Stimulated activated CD4-positive, alpha-beta T cell treated with anti-CD3 and anti-CD28 coated beads, Interleukin-12 subunit alpha, Interleukin-12 subunit beta, amount 100 ng/mL, for 4 hours (primary cell): ENCODE measurements around the gene TMEM80.
A peak's percentile ranks its signal among the peaks of the same experiment; 100 is the strongest.
"Not testable (repeated sequence)": the region's sequence is repeated elsewhere in the genome, so short reads cannot be mapped to it uniquely, and the experiment has no call there.

Experiments
- DNase-seq: peaks from one replicate; pipeline ENCODE4 v3.0.0-alpha.2; 2020

Gene TMEM80

DNA sequence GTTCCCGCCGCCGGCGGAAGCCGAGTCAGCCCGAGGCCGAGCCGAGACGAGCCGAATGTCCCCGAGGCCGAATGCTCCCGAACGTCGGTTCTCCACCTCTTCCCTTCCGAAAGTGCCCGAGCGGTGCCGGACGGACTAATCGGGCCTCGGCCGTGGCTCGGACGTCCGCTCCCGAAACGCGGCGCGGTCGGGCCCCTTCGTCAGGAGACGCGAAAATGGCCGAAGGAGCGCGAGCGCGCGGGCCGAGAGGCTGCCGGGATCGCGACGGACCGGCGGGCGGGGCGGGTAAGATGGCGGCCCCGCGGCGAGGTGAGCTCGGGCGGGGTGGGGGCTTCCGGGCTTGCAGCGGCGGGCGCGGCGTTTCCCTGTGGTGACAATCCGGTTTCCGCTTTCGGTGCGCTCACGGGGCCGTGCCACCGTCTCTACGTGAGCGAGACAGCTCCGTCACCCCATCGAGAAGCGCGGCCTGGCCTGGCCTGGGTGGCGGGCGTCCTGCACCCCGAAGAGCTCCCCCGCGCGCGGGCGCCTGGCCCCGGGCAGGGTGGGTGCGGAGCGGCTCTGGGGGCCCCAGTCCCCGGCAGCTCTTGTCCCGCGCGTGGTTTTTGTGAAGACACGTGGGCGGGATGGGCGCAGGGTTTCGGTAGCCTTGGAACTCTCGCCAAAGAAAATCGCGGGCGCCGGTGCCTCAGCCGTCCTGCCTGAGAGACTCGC lies at the start of gene TMEM80:
Gene TMEM80, plus strand, starts transcription at position 279 of the 711 bp plus-strand sequence. Its CDS starts 12 bp downstream, at position 291.
- DNase-seq = peak; percentile 97

DNA sequence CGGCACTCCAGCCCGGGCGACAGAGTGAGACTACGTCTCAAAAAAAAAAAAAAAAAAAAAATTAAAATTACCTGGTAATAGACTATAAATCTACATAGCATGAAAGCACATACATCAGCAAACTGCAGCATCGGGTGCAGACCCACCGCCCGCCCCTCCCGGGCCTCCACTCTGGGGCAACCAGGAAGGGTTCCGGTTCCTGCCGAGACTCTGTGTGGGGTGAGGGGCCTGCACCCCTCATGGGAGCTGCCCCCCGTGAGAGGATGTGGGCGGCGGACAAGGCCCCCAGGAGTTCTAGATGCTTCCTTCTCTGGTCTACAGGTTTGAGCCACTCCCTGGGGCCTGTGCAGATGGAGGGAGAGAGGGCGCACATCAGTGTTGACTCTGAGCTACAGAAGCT lies 49.4 kb upstream of the TMEM80 start:
- DNase-seq = no peak

DNA sequence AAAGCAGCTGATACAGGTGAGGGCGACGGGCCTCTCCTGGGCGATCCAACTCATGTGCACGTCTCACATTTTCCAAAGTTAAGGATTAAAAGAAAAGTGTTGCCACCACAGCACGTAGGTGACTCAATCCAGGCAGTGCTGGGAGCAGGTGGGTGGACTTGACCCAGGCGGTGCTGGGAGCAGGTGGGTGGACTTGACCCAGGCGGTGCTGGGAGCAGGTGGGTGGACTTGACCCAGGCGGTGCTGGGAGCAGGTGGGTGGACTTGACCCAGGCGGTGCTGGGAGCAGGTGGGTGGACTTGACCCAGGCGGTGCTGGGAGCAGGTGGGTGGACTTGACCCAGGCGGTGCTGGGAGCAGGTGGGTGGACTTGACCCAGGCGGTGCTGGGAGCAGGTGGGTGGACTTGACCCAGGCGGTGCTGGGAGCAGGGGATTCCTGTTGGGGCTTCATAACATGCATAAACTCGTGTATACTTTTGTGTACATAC lies 47.9 kb upstream of the TMEM80 start:
- DNase-seq = not testable (repeated sequence)

DNA sequence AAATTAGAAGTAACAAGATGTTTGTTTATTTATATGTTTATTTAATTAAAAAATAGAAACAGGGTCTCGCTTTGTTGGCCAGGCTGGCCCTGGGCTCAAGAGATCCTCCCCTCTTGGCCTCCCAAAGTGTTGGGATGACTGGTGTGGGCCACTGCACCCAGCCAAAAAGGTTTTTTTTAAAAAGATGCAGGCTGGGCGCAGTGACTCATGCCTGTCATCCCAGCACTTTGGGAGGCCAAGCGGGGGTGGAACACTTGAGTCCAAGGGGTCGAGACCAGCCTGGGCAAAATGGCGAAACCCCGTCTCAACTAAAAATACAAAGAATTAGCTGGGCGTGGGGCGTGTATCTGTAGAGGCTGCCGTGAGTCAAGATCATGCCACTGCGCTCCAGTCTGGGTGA lies 45.1 kb upstream of the TMEM80 start:
- DNase-seq = no peak

DNA sequence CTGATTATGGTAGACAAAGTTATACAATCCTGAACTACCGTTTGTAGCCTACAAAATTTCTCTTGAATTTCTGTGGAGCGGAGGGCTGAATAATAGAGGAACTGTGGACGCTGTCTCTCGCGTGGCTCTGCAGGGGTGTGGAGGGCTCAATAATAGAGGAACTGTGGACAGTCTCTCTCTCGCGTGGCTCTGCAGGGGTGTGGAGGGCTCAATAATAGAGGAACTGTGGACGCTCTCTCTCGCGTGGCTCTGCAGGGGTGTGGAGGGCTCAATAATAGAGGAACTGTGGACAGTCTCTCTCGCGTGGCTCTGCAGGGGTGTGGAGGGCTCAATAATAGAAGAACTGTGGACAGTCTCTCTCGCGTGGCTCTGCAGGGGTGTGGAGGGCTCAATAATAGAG lies 42.5 kb upstream of the TMEM80 start:
- not testable (repeated sequence) for DNase-seq

DNA sequence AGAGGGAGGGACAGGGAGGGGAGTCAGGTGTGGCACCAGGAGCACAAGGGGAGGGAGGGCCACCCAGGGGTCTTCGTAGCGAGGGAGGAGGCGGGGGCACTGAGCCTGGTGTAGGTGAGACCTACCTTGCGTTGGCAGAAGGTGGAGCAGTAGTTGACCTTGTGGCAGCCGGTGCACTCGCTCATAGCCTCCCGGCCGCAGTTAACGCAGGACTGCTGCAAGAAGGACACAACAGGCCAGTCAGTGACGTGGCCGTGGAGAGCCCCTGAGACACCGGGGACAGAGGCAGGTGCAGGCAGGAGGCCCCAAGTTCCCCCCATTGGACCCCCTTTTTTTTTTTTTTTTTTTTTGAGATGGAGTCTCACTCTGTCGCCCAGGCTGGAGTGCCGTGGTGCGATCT lies 41.8 kb upstream of the TMEM80 start:
- no peak for DNase-seq

DNA sequence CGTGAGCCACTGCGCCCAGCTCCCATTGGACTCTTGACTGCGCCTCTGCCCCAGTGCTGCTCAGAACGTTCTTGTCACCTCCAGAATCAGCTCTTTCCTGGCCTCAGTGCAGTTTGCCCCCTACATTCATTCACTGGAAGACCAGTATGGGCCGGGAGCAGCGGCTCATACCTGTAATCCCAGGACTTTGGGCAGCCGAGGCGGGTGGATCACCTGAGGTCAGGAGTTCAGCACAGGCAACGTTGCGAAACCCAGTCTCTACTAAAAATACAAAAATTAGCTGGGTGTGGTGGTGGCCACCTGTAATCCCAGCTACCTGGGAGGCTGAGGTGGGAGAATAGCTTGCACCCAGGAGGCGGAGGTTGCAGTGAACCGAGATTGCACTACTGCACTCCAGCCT lies 41.2 kb upstream of the TMEM80 start:
- not testable (repeated sequence) for DNase-seq

DNA sequence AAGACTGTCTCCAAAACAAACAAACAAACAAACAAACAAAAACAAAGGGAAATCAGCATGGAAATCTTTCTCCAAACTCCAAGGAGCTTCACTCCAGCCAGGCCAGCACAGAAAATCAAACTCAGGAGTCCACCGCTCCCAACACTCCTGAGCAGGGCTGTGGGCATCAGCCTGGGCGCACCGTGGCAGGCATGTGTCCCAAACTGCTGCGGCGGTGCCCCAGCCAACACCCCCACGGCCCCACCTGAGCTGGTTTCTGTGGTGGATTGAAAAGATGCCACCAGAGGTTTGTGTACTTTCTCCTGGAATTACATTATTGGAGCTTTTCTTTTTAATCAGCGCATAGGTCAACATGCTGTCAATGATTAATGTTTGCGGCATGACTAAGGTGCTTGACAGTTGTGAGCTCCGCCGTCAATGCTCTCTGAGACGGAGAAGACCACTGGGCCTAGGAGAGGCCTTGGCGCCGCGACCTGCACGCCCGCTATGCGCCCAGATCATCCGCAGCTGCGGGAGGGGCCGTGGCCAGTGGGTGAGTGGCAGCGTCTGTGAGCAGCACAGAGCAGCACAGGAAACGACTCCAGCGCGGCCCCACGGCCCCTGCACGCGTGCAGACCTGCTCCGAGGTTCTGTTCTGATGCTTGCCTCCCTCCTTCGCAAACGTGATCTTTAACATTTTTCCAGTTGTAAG lies 40.4 kb upstream of the TMEM80 start:
- DNase-seq = no peak

DNA sequence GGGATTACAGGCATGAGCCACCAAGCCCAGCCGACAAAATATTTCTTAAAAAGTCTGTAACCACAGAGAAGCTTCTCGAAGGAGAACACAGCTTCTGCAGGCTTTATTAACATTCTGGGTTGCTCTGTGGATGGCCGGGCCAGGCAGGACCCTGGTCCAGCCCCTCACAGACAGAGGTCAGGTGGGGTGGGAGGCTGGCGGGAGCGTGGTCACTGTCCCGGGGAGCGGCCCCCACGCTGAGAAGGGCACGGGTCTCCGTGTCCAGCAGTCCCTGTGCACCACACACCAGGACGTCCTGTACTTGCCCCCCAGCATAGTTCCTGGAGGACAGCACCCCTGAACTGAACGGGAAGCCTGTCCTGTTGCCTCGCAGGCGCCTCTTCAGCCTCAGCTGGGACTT lies 39.2 kb upstream of the TMEM80 start:
- no peak for DNase-seq

DNA sequence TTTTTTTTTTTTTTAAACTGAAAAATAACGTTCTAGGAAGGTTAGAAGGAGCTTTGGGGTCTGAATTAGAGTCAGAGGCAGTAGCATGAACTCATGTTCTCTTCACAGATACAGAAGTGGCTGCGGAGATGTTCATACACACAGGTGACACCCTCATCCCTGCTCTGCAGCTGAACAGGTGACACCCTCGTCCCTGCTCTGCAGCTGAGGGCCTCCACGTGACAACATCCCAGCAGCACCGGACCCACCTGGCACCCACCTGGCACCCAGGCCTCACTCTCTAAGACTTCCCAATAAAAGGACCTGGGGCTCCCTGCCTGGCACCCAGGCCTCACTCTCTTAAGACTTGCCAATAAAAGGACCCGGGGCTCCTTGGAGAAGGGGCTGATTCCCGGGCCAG lies 38.8 kb upstream of the TMEM80 start:
- DNase-seq = no peak

DNA sequence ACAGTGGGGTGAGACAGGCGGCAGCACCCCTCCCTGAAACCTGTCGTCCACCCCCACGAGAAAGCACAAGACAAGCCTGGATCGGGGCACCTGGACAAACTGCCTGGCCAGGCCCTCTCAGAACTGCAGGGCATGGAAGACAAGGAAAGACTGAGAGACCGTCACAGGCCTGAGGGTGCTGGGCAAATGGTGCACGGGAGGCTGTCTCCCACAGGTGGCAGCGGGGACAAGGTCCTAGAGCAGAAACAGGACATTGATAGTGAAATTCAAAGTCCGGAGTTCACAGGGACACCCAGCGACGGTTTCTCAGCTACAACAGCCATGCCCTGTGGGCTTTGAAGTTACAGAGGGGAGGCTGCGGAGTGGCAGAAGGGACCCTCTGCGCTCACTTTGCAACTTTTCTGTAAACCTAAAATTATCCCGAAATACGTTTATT lies 37.9 kb upstream of the TMEM80 start:
- DNase-seq = no peak

DNA sequence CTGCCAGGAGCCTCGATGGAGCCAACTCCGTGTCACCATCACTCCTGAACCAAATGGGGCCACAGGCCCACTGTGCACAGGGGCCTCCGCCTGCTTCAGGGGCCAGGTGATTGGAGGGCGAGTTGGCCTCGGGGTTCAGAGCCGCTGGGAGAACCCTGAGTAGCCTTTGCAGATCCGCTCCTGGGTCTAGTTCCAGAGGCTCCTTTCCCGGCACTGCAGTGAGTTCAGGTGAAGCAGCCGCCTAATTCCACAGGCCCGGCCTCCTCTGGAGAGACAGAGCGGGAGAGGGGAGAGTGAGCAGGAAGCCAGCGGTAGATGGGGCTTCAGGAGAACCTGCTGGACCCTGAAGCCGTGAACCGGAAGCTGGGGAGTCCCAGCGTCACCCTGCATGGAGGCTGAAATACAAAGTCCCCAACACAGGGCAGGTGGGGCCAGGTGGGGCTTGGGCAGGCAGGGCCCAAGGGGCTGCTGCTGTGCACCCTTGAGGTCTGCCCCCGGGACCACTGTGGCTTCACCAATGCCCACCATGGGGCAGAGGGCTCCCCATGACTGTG lies 36.0 kb upstream of the TMEM80 start:
- DNase-seq = no peak

DNA sequence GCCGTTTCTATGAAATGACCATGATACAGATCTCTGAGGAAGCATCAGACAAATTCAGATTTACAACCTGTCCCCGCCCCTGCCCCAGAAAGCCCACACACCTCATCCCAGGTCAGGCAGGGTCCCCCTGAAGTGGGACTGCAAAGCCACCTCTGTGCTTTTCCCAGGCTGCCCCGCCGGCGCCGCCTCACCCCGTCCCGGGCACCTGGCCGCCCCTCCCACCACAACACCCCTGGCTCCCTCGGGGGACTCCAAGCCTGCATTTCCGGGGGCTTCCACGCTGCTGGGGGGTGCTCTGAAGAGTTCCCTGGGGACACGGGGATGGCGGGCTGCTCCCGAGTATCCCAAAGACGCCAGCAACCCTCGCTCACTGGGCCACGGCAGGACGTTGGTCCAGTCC lies 35.3 kb upstream of the TMEM80 start:
- DNase-seq = no peak

DNA sequence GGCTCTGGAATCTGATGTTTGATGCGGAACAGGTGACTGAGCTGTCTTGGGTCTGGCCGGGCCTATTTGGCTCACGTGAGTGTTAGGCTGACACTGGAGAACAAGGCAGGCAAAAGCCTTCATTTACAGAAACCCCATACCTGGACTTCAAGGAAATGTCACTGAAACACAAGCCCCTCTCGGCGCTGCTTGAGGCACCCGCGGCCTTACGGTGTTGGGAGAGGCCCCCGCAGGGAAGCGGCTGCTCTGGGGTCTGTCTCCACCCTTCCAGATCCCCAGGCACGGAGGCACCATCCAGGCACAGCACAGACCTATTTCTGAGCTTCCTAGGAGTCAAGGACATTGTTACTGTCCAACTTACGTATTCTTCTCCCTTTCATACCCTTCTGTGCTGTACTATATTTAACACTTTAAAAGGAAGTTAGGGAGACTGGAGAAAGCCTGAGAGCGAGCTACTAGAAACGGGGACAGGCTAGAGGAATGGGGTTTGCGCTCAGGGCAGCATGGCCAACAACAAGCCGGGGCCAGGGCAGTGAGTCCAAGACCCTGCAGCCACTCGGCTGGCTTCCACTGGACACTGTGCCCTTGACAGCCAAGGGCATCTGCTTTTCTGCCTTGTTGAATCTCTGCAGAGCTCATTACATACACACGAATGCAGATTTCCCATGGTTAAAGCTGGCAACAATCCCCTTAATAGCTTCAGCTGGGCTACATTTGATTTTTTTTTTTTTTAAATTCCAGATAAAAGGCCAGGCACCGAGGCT lies 34.8 kb upstream of the TMEM80 start:
- DNase-seq = no peak

DNA sequence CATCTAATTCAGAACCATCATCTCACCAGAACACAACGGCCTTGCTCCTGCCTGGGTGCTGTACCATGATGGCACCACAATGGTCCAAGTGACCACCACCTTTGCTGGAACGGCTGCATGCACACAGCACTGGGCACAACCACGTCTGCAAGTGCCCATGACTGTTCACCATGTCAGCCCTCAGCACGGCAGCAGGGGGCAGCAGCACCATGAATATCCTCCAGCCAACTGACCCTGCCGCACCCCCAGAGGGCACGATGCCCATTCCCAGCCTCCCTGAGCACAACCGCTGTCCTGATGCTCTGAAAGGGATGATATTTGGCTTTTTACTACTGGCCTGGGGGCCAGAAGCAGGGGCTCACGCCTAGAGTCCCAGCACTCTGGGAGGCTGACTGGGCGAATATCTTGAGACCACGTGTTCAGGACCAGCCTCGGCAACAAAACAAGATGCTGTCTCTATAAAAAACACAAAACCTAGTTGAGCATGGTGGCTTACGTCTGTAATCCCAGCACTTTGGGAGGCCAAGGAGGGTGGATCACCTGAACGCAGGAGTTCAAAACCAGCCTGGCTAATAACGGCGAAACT lies 32.8 kb upstream of the TMEM80 start:
- peak; percentile 38 for DNase-seq

DNA sequence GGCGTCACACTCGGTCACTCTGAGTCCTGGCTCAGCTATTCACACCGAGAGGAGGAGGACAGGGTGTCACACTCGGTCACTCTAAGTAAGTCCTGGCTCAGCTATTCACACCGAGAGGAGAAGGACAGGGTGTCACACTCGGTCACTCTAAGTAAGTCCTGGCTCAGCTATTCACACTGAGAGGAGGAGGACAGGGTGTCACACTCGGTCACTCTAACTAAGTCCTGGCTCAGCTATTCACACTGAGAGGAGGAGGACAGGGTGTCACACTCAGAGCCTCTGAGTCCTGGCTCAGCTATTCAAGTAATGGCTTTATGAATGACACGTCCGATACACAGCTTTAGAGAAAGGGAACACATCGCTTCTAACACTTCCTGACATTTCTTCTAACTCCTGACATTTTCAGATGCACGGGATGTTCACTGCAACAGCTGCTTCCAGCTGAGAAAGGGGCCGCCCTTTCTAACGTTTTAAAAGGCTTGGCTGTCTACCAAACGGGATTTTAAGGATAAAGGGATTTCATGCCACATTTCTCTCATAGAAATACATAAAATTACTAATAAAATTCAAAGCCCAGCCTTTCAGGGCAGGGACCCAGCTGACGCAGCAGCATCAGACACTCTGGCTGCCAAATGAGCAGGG lies 30.4 kb upstream of the TMEM80 start:
- no peak for DNase-seq

DNA sequence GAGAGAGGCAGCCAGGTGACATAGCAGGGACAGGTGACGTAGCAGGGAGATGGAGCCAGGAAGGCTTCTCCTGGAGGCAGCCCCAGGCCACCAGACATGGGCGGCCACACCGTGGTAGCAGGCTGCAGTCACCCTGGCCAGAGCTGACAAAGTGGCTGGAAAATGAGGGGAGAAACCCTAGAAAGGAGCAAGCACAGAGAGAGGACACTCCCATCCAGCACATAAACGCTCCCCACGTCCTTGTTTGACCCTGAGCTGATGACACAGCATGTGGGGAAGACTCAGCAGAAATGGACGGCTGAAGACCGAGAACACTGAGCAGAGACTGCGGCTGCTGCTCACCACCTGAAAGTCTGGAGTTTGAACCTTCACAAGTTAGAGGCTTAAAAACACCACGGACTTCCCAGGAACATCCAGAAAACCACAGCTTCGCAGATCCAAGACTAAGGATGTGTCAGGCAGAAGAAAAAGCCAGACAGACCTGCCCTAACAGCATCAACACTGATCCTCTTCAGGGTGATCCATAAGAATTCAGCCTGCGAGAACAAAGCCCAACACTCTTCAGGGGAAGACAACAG lies 29.8 kb upstream of the TMEM80 start:
- DNase-seq = no peak

DNA sequence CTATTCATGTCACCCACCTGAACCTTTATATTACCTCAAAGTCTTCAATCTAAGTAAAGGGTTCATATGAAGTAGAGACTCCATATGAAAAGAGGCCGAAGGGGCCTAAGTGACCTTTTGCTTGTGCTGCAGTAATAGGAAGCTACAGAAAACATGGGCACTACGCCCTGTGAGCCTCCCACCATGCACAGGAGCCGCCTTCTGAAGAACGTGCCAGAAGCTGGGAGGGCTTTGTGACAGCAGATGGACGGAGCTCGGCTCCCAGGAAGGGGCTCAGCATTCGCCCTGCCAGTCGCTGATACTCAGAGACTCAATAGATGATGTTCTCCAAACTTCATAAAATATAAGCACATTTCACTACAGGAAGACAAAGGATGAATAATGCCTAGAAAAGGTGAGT lies 21.8 kb upstream of the TMEM80 start:
- DNase-seq = no peak

DNA sequence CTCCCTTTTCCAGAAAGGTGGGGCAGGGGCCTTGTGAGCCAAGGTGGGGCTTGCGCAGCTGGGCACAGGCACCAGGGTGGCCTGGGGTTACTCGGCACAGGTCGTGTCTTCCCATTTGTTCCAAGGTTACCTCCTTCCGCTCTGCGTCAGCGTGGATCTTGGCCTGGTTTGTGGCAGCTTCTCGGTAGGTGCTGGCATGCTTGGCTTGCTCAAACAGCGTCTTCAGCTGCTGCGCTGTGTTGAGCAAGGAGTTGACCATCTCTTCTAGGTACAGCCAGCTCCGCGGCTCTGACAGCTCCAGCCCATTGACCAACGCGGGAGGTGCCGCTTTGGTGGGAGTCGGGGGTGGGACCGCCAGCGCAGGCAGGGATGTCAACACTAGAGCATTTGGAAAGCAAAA lies 21.2 kb upstream of the TMEM80 start:
- no peak for DNase-seq

DNA sequence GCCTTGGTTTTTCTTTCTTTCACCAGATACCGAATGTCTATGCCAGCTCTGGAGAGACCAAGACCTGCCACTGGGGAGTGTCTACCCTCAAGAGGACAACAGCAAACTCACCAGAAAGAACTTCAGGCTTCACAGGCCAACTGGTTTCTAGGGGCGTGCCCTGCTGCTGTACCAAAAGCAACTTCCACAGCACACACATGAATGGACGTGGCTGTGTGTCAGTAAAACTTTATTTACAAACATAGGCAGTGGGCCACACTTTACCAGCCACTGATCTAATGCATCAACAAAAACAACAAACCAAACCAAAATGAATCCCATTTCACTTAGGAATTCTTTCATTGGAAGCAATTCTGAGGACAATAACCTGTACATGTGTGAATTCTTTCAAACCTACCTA lies 17.3 kb upstream of the TMEM80 start:
- DNase-seq = no peak

DNA sequence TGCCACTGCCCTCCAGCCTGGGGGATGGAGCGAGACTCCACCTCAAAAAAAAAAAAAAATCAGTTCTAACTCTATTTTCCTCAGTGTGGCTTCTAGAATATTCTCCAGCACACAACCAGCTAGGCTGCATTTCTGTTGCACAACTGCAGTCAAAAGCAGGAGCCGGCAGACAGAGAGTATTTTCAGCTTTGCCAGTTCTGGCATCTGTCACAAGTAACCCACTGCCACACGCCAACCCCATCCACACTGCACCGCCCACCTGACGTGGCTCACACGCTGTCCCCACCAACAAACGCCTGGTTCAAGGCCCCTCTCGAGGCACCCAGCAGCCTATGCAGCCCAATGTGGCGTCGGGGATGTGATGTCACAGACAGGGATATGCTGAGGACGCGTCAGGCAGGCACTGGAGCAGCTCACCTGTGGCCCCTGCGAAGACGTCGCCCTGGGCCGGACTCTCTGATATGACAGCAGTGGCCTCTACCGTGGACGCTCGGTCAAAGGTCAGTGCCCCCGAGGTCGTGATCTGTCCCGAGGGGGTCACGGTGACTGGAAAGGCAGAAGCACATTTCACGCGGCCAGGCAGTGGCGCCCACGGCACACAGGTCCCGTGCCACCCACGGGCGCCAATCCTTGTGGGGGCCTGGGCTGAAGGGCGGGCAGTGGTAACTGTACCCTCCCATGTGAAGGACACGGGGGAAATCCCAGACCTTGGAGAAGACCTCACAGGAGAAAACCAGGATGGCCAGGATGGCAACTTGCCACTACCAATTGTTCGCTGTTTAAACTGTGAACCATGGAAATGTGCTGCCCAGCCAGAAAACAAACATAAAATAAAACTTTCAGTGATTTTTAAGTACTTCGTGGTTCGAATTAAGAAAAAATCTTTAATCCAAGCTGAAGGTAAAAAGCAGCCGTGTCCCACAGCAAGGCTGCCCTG lies 16.1 kb upstream of the TMEM80 start:
- DNase-seq = no peak
